IPS-20b (cell line): ENCODE data around the gene APBB2.

ENCODE experiments used
- H3K27ac ChIP-seq: one replicate; pipeline ENCODE4 v1.5.1; 2013; ENCODE audit warnings: low read length
- H3K27me3 ChIP-seq: 2 replicates; pipeline ENCODE4 v1.6.1; 2013; ENCODE audit warnings: mild to moderate bottlenecking, low read length, inconsistent platforms; ENCODE audit not compliant: insufficient read depth
- H3K36me3 ChIP-seq: 2 replicates; pipeline ENCODE4 v1.6.1; 2013; ENCODE audit warnings: low read depth, mild to moderate bottlenecking, inconsistent platforms, low read length, moderate library complexity; ENCODE audit not compliant: insufficient read depth
- H3K4me1 ChIP-seq: 2 replicates; pipeline ENCODE4 v1.6.1; 2013; ENCODE audit warnings: mild to moderate bottlenecking, control low read depth, inconsistent platforms, low read length, moderate library complexity; ENCODE audit not compliant: insufficient read depth
- H3K4me3 ChIP-seq: 2 replicates; pipeline ENCODE4 v1.5.1; 2013; ENCODE audit warnings: mild to moderate bottlenecking, low read length, inconsistent platforms
- H3K9ac ChIP-seq: 2 replicates; pipeline ENCODE4 v1.6.1; 2013; ENCODE audit warnings: low read depth, mild to moderate bottlenecking, inconsistent platforms, low read length, moderate library complexity
- H3K9me3 ChIP-seq: 2 replicates; pipeline ENCODE4 v1.6.1; 2013; ENCODE audit warnings: mild to moderate bottlenecking, low read depth, low read length, inconsistent platforms; ENCODE audit not compliant: insufficient read depth

The APBB2 gene

DNA sequence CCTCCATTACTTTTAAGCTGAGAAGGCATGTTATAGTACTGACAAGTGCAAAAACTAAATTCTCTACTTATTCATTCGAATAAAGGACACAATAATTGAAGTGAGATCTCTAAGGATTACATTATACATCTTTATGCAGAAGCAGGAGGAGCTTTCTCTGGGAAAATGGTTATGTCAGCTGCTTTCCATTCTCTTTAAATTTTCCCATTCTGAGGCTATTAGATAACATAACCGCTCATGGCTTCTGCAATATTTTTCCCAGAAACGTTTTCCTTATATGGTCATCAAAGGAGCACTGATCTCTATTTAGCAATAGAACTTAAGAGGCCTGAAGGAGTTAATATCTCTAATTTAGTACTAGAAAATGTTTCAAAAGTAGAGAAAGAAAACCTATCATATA is 243.0 kb downstream of the APBB2 start:
- Histone ChIP-seq H3K27me3 (no peaks in the 10 kb centered on the region), H3K9ac (no peak overlapping the region), H3K36me3 (no peaks in the 10 kb centered on the region; the same call in 1 of the 2 replicates), H3K27ac (no peak overlapping the region), H3K4me1 (no peaks in the 10 kb centered on the region), H3K4me3 (no peak overlapping the region), H3K9me3 (no peaks in the 10 kb centered on the region)

DNA sequence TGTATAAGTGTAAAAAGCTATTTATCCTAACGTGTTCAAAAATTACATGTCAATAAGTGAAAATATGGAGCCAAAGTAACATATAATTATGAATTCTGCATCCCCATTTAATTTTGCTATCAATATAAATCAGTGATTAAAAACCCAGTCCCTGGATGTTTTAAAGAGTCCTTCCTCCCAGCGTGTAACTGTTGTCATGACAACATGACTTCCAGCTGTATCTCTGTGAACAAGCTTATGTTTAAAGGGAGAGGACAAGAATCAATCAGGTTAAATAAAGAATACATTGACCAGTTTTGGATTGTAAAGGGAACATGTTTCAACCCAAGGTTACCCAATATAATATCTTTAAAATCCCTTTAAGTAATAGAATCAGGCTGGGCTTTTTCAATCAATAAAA is 244.8 kb downstream of the APBB2 start:
- no peak overlapping the region for H3K9ac ChIP-seq
- H3K9me3 ChIP-seq = no peaks in the 10 kb centered on the region
- H3K27me3 ChIP-seq = no peaks in the 10 kb centered on the region
- no peaks in the 10 kb centered on the region for H3K4me1 ChIP-seq
- H3K27ac ChIP-seq = no peak overlapping the region
- H3K36me3 ChIP-seq = no peaks in the 10 kb centered on the region; the same call in 1 of the 2 replicates
- no peak overlapping the region for H3K4me3 ChIP-seq

DNA sequence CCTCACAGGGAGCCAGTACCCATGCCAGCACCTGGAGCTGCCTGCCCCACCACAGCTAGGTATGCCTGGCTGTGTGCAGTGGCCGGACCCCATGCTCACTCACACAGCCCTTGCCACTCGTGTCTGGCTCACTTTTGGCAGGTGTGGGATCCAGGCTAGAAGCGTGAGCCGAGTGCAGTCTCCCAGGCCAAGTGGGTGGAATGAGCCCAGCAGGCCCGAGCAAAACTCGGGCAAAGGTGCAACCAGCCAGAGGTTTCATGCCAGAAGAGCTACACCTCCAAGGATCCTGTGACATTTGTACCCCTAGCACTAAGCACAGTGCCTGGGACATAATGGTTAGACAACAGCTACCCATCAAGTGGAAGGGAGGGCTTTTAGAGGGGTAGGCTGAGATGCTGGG is 246.8 kb downstream of the APBB2 start:
- H3K9ac ChIP-seq = no peak overlapping the region
- no peaks in the 10 kb centered on the region for H3K9me3 ChIP-seq
- no peaks in the 10 kb centered on the region; the same call in 1 of the 2 replicates for H3K36me3 ChIP-seq
- H3K27ac ChIP-seq = no peak overlapping the region
- H3K27me3 ChIP-seq = no peaks in the 10 kb centered on the region
- H3K4me3 ChIP-seq = no peak overlapping the region
- H3K4me1 ChIP-seq = peaks cover 5% of the 10 kb centered on the region

DNA sequence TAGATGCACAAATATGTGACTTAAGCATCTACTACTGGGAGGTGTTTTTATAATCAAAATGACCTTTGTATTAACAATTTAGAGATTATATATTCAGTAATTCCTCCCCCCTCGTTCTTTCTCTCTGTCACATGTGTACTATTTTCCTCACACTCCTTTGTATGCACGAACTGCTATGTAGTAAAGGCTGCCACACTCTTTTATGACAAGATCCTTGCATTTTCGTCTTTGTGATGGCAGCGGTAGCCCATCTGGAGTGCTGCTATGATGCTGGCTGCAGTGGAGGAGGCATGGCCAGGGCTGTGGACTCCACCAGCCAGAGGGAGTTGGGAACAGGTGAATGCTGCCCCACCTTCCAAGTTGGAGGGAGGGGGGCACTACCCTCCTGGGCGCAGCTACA is 248.3 kb downstream of the APBB2 start:
- no peaks in the 10 kb centered on the region for H3K27me3 ChIP-seq
- H3K36me3 ChIP-seq = no peaks in the 10 kb centered on the region; the same call in 1 of the 2 replicates
- peaks cover under 1% of the 10 kb centered on the region; the same call in 1 of the 2 replicates for H3K9me3 ChIP-seq
- no peak overlapping the region for H3K9ac ChIP-seq
- no peak overlapping the region for H3K27ac ChIP-seq
- peaks cover 15% of the 10 kb centered on the region for H3K4me1 ChIP-seq
- no peak overlapping the region for H3K4me3 ChIP-seq

DNA sequence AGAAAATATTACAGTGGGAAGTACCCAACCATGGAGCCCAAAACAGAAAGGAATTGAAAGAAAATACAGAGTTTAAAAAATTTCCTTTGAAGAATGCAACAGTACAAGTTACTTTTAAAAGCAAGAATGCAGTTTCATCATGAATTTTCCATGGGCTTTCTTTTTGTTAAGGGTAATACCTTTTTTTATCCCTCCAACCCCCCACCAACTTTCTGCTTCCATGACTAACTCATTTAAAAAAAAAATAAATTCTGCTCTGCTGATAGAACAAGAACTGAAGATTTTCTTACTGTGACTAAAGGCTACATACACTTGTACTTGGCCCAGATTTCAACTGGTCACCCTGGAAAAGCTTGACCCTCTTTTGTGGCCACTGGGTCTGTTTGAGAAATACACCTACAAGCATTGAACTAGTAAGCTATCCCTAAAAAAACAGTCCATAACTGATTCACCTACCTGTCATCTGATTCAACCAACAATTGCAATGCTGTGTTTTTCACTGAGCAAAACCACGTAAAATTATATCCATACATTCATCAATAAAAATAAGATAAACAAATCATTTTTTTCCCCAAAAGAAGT is 250.4 kb downstream of the APBB2 start:
- Histone ChIP-seq H3K9me3 (peaks cover 6% of the 10 kb centered on the region; the same call in 1 of the 2 replicates), H3K4me3 (no peak overlapping the region), H3K36me3 (no peaks in the 10 kb centered on the region; the same call in 1 of the 2 replicates), H3K4me1 (peaks cover 15% of the 10 kb centered on the region), H3K27me3 (no peaks in the 10 kb centered on the region), H3K9ac (no peak overlapping the region), H3K27ac (no peak overlapping the region)

DNA sequence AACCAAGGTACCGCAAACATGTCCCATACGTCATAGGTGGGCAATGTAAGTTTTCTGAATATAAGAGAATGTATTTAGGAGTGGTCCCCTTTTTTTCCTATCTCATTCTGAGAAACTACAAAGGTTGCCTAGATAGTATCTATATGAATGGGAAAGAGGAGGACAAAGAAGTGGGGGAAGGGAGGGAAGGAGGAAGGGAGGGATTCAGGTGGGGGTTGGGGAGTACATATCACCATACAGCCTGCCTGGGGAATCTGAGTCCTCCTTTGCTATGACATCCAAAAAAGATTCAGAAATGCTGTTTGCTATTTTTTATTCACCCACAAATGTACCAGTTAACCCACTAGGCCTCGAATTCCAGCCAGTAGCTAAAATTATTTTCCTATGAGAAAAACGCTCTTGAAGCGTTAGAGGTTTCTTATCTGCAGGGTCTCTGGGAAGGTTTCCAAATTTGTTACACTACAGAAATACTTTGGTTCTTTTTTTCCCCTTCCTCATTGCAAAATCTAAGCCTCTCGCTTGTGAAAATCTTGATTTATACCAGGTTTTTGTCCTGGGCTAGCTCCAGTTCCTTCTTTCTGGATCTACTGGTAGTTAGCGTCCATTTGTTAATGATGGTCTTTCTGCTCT is 251.7 kb downstream of the APBB2 start:
- Histone ChIP-seq H3K9me3 (peaks cover 6% of the 10 kb centered on the region; the same call in 1 of the 2 replicates), H3K9ac (peak overlapping the region; percentile 52; the same call in 1 of the 2 replicates), H3K4me1 (peaks cover 15% of the 10 kb centered on the region), H3K27me3 (no peaks in the 10 kb centered on the region), H3K4me3 (peak overlapping the region; percentile 44; the same call in 1 of the 2 replicates), H3K27ac (no peak overlapping the region), H3K36me3 (no peaks in the 10 kb centered on the region; the same call in 1 of the 2 replicates)

DNA sequence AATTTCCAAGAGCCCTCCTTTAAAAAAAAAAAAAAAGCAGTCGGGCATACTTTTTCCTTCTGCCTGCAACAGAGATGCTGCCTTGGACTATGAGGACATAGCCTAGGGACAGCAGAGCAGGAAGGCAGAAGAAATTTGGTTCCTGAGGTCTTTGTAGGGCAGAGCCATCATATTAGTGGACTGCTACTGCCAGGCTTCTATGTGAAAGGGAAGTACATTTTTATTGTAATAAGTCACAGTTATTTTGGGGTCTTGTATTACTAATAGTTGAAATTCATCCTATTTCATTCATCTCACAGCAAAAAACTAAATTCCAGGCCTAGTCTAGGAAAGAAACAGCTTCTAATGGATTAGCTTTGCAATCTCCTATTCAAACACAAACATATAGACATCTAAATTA is 253.4 kb downstream of the APBB2 start:
- H3K9me3 ChIP-seq = peaks cover 6% of the 10 kb centered on the region; the same call in 1 of the 2 replicates
- H3K9ac ChIP-seq = no peak overlapping the region
- H3K4me1 ChIP-seq = peaks cover 15% of the 10 kb centered on the region
- no peaks in the 10 kb centered on the region for H3K36me3 ChIP-seq
- H3K27me3 ChIP-seq = no peaks in the 10 kb centered on the region
- no peak overlapping the region for H3K27ac ChIP-seq
- no peak overlapping the region for H3K4me3 ChIP-seq

DNA sequence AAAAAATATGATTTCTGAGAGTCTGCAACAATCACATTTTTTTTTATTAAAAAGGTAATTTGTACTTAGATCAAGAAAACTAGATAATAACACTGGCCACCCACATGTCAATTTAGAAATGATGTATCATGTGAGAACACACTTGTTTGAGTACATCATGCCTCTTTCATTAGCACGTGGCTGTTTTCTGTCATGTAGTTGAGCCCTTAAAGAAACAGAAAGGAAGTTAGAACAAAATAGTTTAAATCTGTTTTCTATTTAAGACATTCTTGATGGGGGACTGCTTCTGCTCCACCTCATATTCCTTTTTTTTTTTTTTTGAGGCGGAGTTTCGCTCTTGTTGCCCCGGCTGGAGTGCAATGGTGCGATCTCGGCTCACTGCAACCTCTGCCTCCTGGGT is 257.1 kb downstream of the APBB2 start:
- no peak overlapping the region for H3K4me3 ChIP-seq
- H3K27ac ChIP-seq = no peak overlapping the region
- no peaks in the 10 kb centered on the region for H3K36me3 ChIP-seq
- peaks cover 6% of the 10 kb centered on the region; the same call in 1 of the 2 replicates for H3K9me3 ChIP-seq
- H3K27me3 ChIP-seq = no peaks in the 10 kb centered on the region
- H3K4me1 ChIP-seq = peaks cover 14% of the 10 kb centered on the region
- H3K9ac ChIP-seq = no peak overlapping the region

DNA sequence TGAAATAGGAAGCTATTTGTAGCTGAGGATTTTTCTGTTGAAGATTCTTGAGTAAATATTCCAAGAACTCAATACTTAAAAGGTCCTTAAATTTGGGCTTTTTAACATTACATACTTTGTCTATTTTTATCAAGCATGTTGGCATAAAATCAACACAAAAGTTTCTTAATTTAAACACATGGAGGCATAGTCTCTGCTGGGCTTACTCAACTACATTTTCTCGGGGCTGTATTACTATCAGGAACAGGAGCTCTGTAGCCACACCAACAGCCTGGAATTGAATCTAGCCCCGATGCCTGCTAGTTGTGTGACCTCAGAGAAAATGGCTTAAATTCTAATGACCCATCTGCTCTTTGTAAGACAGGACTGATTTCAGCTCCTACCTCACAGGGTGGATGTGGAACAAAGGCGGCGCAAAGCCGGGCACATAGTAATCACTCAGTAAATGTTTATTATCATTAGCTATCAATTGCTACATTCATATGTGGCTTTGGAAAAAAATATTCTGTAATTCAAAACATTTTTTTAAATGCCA is 257.6 kb downstream of the APBB2 start:
- no peak overlapping the region for H3K27ac ChIP-seq
- no peaks in the 10 kb centered on the region for H3K36me3 ChIP-seq

DNA sequence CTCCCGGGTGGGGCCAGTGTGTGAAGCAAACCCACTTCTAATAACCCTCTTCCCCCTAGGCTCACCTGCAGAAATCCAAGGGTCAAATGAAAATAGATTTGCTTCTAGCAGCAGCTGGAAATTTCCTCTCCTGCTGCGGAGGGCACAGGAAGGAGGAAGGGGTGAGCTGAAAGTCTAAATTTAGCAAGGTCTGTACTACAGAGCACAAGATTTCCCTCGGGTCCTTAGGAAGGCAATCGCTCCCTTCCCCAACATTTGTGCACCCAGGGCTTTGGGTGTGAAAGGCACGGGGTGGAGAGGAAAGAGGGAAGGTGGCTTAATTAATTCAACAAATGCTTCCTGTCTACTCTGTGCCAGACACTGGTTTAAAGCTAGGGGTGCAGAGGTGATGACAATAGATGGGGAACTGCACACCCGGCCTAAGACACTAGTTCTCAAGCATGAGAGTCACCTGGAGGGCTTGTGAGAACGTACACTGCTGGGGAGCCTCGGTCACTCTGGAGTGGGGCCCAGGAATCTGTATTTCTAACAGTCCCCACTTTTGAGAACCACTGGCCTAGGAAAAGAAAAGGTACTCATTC is 260.2 kb downstream of the APBB2 start:
- H3K27ac ChIP-seq = no peak overlapping the region
- H3K9ac ChIP-seq = 0 out of 2 replicates have a peak overlapping the region, but pooled peaks have one; percentile 16
- no peaks in the 10 kb centered on the region for H3K36me3 ChIP-seq
- no peaks in the 10 kb centered on the region for H3K9me3 ChIP-seq
- H3K4me3 ChIP-seq = no peak overlapping the region
- no peaks in the 10 kb centered on the region for H3K27me3 ChIP-seq
- H3K4me1 ChIP-seq = peaks cover 7% of the 10 kb centered on the region; the same call in 1 of the 2 replicates

More for the DNA sequence above, 257.6 kb downstream of the APBB2 start:
- peaks cover 6% of the 10 kb centered on the region; the same call in 1 of the 2 replicates for H3K9me3 ChIP-seq
- H3K27me3 ChIP-seq = no peaks in the 10 kb centered on the region
- H3K9ac ChIP-seq = no peak overlapping the region
- peaks cover 9% of the 10 kb centered on the region; the same call in 1 of the 2 replicates for H3K4me1 ChIP-seq
- H3K4me3 ChIP-seq = no peak overlapping the region

DNA sequence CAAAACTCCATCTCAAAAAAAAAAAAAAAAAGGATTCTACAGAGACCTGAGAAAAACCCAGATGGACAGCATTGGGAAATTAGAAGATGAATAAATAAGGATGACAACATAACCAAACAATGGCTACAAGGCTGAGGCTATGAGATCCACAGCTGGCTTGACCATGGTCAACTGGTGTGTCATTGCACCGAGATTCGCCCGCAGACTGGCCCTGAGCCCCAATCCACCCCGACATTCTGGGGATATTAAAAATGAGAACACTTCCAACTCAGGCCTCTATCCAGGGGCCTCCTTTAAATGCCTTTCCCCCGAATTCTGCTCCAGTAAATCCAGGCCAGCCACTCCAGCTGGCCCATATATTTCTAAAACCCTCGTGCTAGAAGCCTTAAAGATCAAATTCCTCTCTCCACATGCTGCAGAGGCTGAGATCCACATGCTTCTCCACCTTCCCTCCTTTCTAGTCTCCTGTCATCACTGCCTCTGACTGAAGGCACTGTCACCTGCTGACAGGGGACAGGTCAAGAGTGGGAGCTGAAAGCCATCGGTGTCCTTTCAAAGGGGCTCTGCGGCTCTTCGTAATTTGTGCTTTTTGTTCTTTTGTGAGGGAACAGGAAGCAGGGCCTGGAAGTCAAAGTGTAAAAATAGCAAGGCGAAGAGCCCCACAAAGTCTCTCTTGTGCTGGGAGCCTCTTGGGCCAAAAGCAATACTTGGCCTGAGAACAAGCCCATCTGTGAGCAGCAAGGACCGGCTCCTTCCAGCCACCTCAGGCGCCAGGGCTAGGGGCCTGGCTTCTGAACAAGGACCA is 260.9 kb downstream of the APBB2 start:
- Histone ChIP-seq H3K9me3 (no peaks in the 10 kb centered on the region), H3K4me1 (peaks cover 7% of the 10 kb centered on the region; the same call in 1 of the 2 replicates), H3K27ac (no peak overlapping the region), H3K9ac (no peak overlapping the region), H3K4me3 (no peak overlapping the region), H3K27me3 (no peaks in the 10 kb centered on the region), H3K36me3 (no peaks in the 10 kb centered on the region)
